ENCODE measurements around the gene LLPH.

- TF ChIP-seq, protein P1, sequence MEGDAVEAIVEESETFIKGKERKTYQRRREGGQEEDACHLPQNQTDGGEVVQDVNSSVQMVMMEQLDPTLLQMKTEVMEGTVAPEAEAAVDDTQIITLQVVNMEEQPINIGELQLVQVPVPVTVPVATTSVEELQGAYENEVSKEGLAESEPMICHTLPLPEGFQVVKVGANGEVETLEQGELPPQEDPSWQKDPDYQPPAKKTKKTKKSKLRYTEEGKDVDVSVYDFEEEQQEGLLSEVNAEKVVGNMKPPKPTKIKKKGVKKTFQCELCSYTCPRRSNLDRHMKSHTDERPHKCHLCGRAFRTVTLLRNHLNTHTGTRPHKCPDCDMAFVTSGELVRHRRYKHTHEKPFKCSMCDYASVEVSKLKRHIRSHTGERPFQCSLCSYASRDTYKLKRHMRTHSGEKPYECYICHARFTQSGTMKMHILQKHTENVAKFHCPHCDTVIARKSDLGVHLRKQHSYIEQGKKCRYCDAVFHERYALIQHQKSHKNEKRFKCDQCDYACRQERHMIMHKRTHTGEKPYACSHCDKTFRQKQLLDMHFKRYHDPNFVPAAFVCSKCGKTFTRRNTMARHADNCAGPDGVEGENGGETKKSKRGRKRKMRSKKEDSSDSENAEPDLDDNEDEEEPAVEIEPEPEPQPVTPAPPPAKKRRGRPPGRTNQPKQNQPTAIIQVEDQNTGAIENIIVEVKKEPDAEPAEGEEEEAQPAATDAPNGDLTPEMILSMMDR (IDR thresholded peaks at IDR 0.05 in 4 of 5, conservative IDR thresholded peaks at IDR 0.05 in 1 of 5): no peak
- no peak for TF ChIP-seq POLR2A (IDR thresholded peaks at IDR 0.05)
Measured at GRCh38 chr12:66140731-66141130, 10.2 kb upstream of the LLPH start.
